Measurements from ENCODE around the gene LARP1B.
"Not testable (repeated sequence)": the region's sequence is repeated elsewhere in the genome, so short reads cannot be mapped to it uniquely, and the experiment has no call there.

LARP1B gene

GRCh38 chr4:128227991-128228571 lies 167.0 kb downstream of the LARP1B start:
- no peak for DNase-seq (ENCODE audit: low spot score)

GRCh38 chr4:128228845-128229795 lies 168.0 kb downstream of the LARP1B start:
- DNase-seq (ENCODE audit: low spot score): peak; percentile 36

- no peak for DNase-seq (ENCODE audit: low spot score)
These were observed 171.6 kb downstream of the LARP1B start for GRCh38 chr4:128232719-128233118.

GRCh38 chr4:128234836-128235235 lies 173.7 kb downstream of the LARP1B start:
- no peak for DNase-seq (ENCODE audit: low spot score)

- DNase-seq (ENCODE audit: low spot score): no peak
These were observed 179.9 kb downstream of the LARP1B start for GRCh38 chr4:128241019-128241418.

- DNase-seq (ENCODE audit: low spot score): peak; percentile 87
These were observed 180.4 kb downstream of the LARP1B start for GRCh38 chr4:128241425-128241913.

- DNase-seq (ENCODE audit: low spot score): no peak
These were observed 180.9 kb downstream of the LARP1B start for GRCh38 chr4:128241981-128242380.

GRCh38 chr4:128242601-128243000 lies 181.5 kb downstream of the LARP1B start:
- DNase-seq (ENCODE audit: low spot score): no peak

GRCh38 chr4:128244379-128244778 lies 183.3 kb downstream of the LARP1B start:
- no peak for DNase-seq (ENCODE audit: low spot score)

- not testable (repeated sequence) for DNase-seq (ENCODE audit: low spot score)
These were observed 184.3 kb downstream of the LARP1B start for GRCh38 chr4:128245391-128245790.

GRCh38 chr4:128247906-128248305 lies 186.8 kb downstream of the LARP1B start:
- no peak for DNase-seq (ENCODE audit: low spot score)

- no peak for DNase-seq (ENCODE audit: low spot score)
These were observed 188.9 kb downstream of the LARP1B start for GRCh38 chr4:128249787-128250668.

- DNase-seq (ENCODE audit: low spot score): no peak
These were observed 194.8 kb downstream of the LARP1B start for GRCh38 chr4:128255906-128256305.

- DNase-seq (ENCODE audit: low spot score): no peak
These were observed 195.4 kb downstream of the LARP1B start for GRCh38 chr4:128256539-128256938.

GRCh38 chr4:128258166-128258565 lies 197.1 kb downstream of the LARP1B start:
- DNase-seq (ENCODE audit: low spot score): not testable (repeated sequence)

- DNase-seq (ENCODE audit: low spot score): not testable (repeated sequence)
These were observed 198.8 kb downstream of the LARP1B start for GRCh38 chr4:128259889-128260288.
